ENCODE results near the gene NDUFAF7.

The NDUFAF7 gene

GRCh38 chr2:37189452-37190153, 41.9 kb upstream of the NDUFAF7 start:
- no peaks in the 10 kb centered on the region for H3F3A ChIP-seq (ENCODE audit: insufficient read depth, low read length)
- no peaks in the 10 kb centered on the region for H3K9me2 ChIP-seq (ENCODE audit: low read depth, low read length)
- TF ChIP-seq EZH2 (IDR thresholded peaks at IDR 0.05; ENCODE audit: borderline replicate concordance, low read length) = no peak
- peak; percentile 35; the same call in 1 of the 2 replicates for TF ChIP-seq CTCF (IDR thresholded peaks at IDR 0.05; ENCODE audit: low read length)
- no peak overlapping the region for H2AFZ ChIP-seq (ENCODE audit: low read length)
- no peaks in the 10 kb centered on the region for H3K36me3 ChIP-seq (ENCODE audit: insufficient read depth, low read length)
- H3K9ac ChIP-seq (ENCODE audit: low read length) = no peak overlapping the region
- H3K79me2 ChIP-seq (ENCODE audit: insufficient read depth, low read length) = no peaks in the 10 kb centered on the region
- no peaks in the 10 kb centered on the region; the same call in 1 of the 2 replicates for H3K27me3 ChIP-seq (ENCODE audit: insufficient read depth, low read length)
- H3K4me1 ChIP-seq (ENCODE audit: insufficient read depth, low read length, severe bottlenecking) = no peaks in the 10 kb centered on the region
- H3K4me2 ChIP-seq (ENCODE audit: low read length) = no peak overlapping the region
- no peaks in the 10 kb centered on the region for H3K9me3 ChIP-seq (ENCODE audit: low read length)
- no peak overlapping the region for H3K27ac ChIP-seq (ENCODE audit: low read depth, low read length, poor library complexity, severe bottlenecking)
- H4K20me1 ChIP-seq (ENCODE audit: insufficient read depth, low read length) = no peaks in the 10 kb centered on the region
- no peak overlapping the region for H3K4me3 ChIP-seq (ENCODE audit: low read depth, low read length, poor library complexity, severe bottlenecking)

GRCh38 chr2:37190290-37190689, 41.2 kb upstream of the NDUFAF7 start:
- Histone ChIP-seq H3K4me2 (ENCODE audit: low read length) (no peak overlapping the region), H3K27ac (ENCODE audit: low read depth, low read length, poor library complexity, severe bottlenecking) (no peak overlapping the region), H3K9me2 (ENCODE audit: low read depth, low read length) (no peaks in the 10 kb centered on the region), H3K27me3 (ENCODE audit: insufficient read depth, low read length) (no peaks in the 10 kb centered on the region; the same call in 1 of the 2 replicates), H3K9ac (ENCODE audit: low read length) (no peak overlapping the region), H3K9me3 (ENCODE audit: low read length) (no peaks in the 10 kb centered on the region), H3K4me3 (ENCODE audit: low read depth, low read length, poor library complexity, severe bottlenecking) (no peak overlapping the region), H3K36me3 (ENCODE audit: insufficient read depth, low read length) (no peaks in the 10 kb centered on the region), H3K4me1 (ENCODE audit: insufficient read depth, low read length, severe bottlenecking) (no peaks in the 10 kb centered on the region), H2AFZ (ENCODE audit: low read length) (no peak overlapping the region), H3K79me2 (ENCODE audit: insufficient read depth, low read length) (no peaks in the 10 kb centered on the region), H4K20me1 (ENCODE audit: insufficient read depth, low read length) (no peaks in the 10 kb centered on the region), H3F3A (ENCODE audit: insufficient read depth, low read length) (no peaks in the 10 kb centered on the region)
- TF ChIP-seq EZH2 (IDR thresholded peaks at IDR 0.05; ENCODE audit: borderline replicate concordance, low read length) (no peak), CTCF (IDR thresholded peaks at IDR 0.05; ENCODE audit: low read length) (no peak)

- Histone ChIP-seq H3K9ac (ENCODE audit: low read length) (no peak overlapping the region), H3K4me2 (ENCODE audit: low read length) (no peak overlapping the region), H4K20me1 (ENCODE audit: insufficient read depth, low read length) (no peaks in the 10 kb centered on the region), H3K4me3 (ENCODE audit: low read depth, low read length, poor library complexity, severe bottlenecking) (no peak overlapping the region), H3K27me3 (ENCODE audit: insufficient read depth, low read length) (no peaks in the 10 kb centered on the region; the same call in 1 of the 2 replicates), H3K4me1 (ENCODE audit: insufficient read depth, low read length, severe bottlenecking) (peaks cover 5% of the 10 kb centered on the region), H3K79me2 (ENCODE audit: insufficient read depth, low read length) (no peaks in the 10 kb centered on the region), H3F3A (ENCODE audit: insufficient read depth, low read length) (no peaks in the 10 kb centered on the region), H2AFZ (ENCODE audit: low read length) (no peak overlapping the region), H3K27ac (ENCODE audit: low read depth, low read length, poor library complexity, severe bottlenecking) (no peak overlapping the region), H3K9me3 (ENCODE audit: low read length) (no peaks in the 10 kb centered on the region), H3K9me2 (ENCODE audit: low read depth, low read length) (no peaks in the 10 kb centered on the region), H3K36me3 (ENCODE audit: insufficient read depth, low read length) (no peaks in the 10 kb centered on the region)
- TF ChIP-seq CTCF (IDR thresholded peaks at IDR 0.05; ENCODE audit: low read length) (no peak), EZH2 (IDR thresholded peaks at IDR 0.05; ENCODE audit: borderline replicate concordance, low read length) (no peak)
Measured at GRCh38 chr2:37191253-37191652, 40.2 kb upstream of the NDUFAF7 start.
